NB4 (cell line): ENCODE measurements around the gene CFAP90.

Source experiments
- POLR2A ChIP-seq: IDR thresholded peaks from 2 replicates; pipeline ENCODE4 v1.6.1; 2011; ENCODE audit warnings: mild to moderate bottlenecking; ENCODE audit not compliant: insufficient read length; ENCODE audit errors: extremely low read depth
- TF ChIP-seq, protein P1 (sequence below): IDR thresholded peaks from one replicate; pipeline ENCODE4 v1.5.1; 2012; ENCODE audit warnings: low read depth, low read length

DNA sequence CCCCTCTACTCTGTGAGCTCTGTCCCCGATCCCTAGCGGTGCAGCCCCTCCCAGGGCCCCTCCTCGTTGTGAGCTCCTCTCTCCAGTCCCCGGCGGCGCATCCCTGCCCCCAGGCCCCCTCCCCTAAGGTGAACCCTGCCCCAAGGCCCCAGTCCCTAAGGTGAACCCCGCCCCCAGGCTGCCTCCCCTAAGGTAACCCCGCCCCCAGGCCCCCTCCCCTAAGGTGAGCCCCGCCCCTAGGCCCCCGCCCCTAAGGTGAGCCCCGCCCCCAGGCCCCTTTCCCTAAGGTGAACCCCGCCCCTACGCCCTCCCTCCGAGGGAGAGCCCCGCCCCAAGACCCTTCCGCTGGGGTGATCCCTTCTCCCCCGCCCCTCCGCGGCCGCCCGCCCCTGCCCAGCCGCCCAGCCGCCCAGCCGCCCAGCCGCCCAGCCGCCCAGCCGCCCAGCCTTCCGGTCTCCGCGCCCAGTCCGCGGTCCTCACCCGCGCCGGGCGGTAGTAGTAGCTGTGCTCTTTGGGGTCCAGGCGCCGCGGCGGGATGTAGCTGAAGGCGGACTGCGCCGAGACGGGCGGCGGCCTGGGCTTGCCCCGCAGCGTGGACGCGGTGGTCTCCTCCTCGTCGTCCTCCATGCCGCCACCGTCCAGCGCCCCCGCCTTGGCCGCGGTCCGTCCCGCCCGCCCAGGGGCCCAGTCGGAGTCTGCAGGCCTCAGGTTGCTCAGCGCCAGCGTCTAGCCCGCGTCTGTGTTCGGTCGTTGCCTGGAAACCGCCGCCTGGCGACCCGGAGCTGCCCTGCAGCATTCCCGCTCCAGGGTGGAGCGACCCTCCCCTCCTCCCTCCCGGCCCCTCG, at the start of gene CFAP90:
- no peak for TF ChIP-seq POLR2A
- TF ChIP-seq, protein P1, sequence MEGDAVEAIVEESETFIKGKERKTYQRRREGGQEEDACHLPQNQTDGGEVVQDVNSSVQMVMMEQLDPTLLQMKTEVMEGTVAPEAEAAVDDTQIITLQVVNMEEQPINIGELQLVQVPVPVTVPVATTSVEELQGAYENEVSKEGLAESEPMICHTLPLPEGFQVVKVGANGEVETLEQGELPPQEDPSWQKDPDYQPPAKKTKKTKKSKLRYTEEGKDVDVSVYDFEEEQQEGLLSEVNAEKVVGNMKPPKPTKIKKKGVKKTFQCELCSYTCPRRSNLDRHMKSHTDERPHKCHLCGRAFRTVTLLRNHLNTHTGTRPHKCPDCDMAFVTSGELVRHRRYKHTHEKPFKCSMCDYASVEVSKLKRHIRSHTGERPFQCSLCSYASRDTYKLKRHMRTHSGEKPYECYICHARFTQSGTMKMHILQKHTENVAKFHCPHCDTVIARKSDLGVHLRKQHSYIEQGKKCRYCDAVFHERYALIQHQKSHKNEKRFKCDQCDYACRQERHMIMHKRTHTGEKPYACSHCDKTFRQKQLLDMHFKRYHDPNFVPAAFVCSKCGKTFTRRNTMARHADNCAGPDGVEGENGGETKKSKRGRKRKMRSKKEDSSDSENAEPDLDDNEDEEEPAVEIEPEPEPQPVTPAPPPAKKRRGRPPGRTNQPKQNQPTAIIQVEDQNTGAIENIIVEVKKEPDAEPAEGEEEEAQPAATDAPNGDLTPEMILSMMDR: no peak
